ENCODE results near the gene ZSCAN20. TPM values are rescaled to one million over a fixed set of nuclear protein-coding genes. Genes with fewer than 3 reads are reported as not detected.

ZSCAN20 gene
- total and polyA plus RNA-seq, 9 of the 15 experiments (the other 6 are each of a cell fraction or from before 2014, with no cell fraction given): 0.36 to 3.3 (median 2.0) TPM

GRCh38 chr1:33472269-33472980, at the start of gene ZSCAN20 (continued):
- TF ChIP-seq PATZ1 (CRISPR knock-in tag; IDR thresholded peaks at IDR 0.05; ENCODE audit: borderline replicate concordance) (no peak), SNIP1 (IDR thresholded peaks at IDR 0.05; ENCODE audit: low read depth) (no peak), ILK (tag; IDR thresholded peaks at IDR 0.05; ENCODE audit: borderline replicate concordance, low read depth) (no peak), REST (IDR thresholded peaks at IDR 0.05; ENCODE audit: borderline replicate concordance) (no peak), REST (CRISPR knock-in tag; IDR thresholded peaks at IDR 0.05; ENCODE audit: low read depth) (no peak), ZNF239 (CRISPR knock-in tag; IDR thresholded peaks at IDR 0.05) (no peak), ASH1L (IDR thresholded peaks at IDR 0.05; ENCODE audit: borderline replicate concordance, low read depth, partially characterized antibody) (peak; percentile 94)
- TF ChIP-seq, protein P1, sequence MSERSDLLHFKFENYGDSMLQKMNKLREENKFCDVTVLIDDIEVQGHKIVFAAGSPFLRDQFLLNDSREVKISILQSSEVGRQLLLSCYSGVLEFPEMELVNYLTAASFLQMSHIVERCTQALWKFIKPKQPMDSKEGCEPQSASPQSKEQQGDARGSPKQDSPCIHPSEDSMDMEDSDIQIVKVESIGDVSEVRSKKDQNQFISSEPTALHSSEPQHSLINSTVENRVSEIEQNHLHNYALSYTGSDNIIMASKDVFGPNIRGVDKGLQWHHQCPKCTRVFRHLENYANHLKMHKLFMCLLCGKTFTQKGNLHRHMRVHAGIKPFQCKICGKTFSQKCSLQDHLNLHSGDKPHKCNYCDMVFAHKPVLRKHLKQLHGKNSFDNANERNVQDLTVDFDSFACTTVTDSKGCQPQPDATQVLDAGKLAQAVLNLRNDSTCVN (CRISPR knock-in tag; IDR thresholded peaks at IDR 0.05): peak; percentile 49; the same call in 1 of the 2 replicates
- TF ChIP-seq, protein P2, sequence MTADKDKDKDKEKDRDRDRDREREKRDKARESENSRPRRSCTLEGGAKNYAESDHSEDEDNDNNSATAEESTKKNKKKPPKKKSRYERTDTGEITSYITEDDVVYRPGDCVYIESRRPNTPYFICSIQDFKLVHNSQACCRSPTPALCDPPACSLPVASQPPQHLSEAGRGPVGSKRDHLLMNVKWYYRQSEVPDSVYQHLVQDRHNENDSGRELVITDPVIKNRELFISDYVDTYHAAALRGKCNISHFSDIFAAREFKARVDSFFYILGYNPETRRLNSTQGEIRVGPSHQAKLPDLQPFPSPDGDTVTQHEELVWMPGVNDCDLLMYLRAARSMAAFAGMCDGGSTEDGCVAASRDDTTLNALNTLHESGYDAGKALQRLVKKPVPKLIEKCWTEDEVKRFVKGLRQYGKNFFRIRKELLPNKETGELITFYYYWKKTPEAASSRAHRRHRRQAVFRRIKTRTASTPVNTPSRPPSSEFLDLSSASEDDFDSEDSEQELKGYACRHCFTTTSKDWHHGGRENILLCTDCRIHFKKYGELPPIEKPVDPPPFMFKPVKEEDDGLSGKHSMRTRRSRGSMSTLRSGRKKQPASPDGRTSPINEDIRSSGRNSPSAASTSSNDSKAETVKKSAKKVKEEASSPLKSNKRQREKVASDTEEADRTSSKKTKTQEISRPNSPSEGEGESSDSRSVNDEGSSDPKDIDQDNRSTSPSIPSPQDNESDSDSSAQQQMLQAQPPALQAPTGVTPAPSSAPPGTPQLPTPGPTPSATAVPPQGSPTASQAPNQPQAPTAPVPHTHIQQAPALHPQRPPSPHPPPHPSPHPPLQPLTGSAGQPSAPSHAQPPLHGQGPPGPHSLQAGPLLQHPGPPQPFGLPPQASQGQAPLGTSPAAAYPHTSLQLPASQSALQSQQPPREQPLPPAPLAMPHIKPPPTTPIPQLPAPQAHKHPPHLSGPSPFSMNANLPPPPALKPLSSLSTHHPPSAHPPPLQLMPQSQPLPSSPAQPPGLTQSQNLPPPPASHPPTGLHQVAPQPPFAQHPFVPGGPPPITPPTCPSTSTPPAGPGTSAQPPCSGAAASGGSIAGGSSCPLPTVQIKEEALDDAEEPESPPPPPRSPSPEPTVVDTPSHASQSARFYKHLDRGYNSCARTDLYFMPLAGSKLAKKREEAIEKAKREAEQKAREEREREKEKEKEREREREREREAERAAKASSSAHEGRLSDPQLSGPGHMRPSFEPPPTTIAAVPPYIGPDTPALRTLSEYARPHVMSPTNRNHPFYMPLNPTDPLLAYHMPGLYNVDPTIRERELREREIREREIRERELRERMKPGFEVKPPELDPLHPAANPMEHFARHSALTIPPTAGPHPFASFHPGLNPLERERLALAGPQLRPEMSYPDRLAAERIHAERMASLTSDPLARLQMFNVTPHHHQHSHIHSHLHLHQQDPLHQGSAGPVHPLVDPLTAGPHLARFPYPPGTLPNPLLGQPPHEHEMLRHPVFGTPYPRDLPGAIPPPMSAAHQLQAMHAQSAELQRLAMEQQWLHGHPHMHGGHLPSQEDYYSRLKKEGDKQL (CRISPR knock-in tag; IDR thresholded peaks at IDR 0.05; ENCODE audit: borderline replicate concordance): no peak

Measured in K562 (cell line).